Bronchial epithelial cell (primary cell): ENCODE data around the gene OR5A1. TPM values are rescaled to one million over a fixed set of nuclear protein-coding genes. Genes with fewer than 3 reads are reported as not detected.

Experiments used
- DNase-seq: peaks from one replicate; pipeline ENCODE4 v3.0.0-alpha.2; 2010; ENCODE audit warnings: low read depth
- FAIRE-seq: peaks from 2 replicates; lab custom pipeline; 2011; peaks lifted over from hg19 to GRCh38; lab: Jason Lieb, UNC
- H3K27me3 ChIP-seq: 2 replicates; pipeline ENCODE4 v1.5.1; 2011; ENCODE audit warnings: low read length; ENCODE audit not compliant: control insufficient read depth, insufficient read depth
- H3K36me3 ChIP-seq: 2 replicates; pipeline ENCODE4 v1.5.1; 2011; ENCODE audit warnings: low read length; ENCODE audit not compliant: control insufficient read depth, insufficient read depth
- H3K4me3 ChIP-seq: 2 replicates; pipeline ENCODE4 v1.5.1; 2011; ENCODE audit warnings: mild to moderate bottlenecking, low read depth, low read length, control low read depth
- total RNA-seq: library from RNA; depleted of rRNA; stranded (reverse); fragments of >200 nt; gene quantifications from 2 replicates; pipeline ENCODE4 v1.2.1, GENCODE V29; 2014
- TF ChIP-seq, protein P1 (sequence below): IDR thresholded peaks from 2 replicates; pipeline ENCODE4 v1.5.1; 2011; ENCODE audit warnings: mild to moderate bottlenecking, moderate library complexity, low read length, control low read depth, inconsistent platforms; ENCODE audit not compliant: insufficient read depth, severe bottlenecking

OR5A1 gene
- not detected in 2 replicates for total RNA-seq

DNA sequence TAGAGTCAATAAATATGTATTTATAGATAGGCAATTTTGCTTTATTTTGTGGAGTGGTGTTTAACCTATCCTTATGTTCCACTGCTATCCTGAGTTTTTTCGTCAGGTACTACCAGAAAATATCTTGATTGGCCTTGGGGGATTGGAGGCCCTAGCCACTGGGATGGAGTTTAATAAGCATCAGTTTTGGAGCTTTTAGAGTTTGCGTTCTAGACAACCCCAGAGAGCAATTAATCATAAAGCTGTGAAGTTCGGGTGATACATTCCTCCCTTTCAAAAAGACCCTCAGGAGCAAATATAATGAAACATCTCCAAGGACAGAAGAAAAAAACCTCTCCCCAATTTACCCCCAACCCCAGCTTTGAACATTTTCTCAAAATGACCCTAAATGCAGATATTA is at the start of gene OR5A1:
Gene OR5A1, plus strand, starts transcription at position 301 of the 400 bp plus-strand sequence. CDS start 6,700 bp downstream, outside the sequence.
- FAIRE-seq (no peak), DNase-seq (no peak)
- TF ChIP-seq, protein P1, sequence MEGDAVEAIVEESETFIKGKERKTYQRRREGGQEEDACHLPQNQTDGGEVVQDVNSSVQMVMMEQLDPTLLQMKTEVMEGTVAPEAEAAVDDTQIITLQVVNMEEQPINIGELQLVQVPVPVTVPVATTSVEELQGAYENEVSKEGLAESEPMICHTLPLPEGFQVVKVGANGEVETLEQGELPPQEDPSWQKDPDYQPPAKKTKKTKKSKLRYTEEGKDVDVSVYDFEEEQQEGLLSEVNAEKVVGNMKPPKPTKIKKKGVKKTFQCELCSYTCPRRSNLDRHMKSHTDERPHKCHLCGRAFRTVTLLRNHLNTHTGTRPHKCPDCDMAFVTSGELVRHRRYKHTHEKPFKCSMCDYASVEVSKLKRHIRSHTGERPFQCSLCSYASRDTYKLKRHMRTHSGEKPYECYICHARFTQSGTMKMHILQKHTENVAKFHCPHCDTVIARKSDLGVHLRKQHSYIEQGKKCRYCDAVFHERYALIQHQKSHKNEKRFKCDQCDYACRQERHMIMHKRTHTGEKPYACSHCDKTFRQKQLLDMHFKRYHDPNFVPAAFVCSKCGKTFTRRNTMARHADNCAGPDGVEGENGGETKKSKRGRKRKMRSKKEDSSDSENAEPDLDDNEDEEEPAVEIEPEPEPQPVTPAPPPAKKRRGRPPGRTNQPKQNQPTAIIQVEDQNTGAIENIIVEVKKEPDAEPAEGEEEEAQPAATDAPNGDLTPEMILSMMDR: no peak
- Histone ChIP-seq H3K36me3 (no peaks in the 10 kb centered on the region), H3K4me3 (no peak within 1 kb of the TSS), H3K27me3 (no peaks in the 10 kb centered on the region)

DNA sequence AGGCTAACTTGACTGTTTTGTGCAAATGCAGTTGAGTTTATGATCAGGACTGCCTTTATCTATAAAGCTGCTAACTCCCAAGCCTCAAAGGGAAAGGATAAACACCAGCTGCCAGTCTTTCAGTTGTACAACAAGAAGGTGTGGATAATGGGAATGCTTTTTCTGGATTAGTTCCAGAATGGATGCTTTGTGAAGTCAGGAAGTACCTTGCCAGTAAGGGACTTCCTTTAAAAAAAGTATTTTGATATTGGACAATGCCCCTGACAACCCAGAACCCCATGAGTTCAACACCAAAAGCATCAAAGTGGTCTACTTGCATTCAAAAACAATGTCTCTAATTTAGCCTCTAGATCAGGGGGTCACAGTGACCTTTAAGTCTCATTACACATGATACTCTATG is 42.1 kb upstream of the OR5A1 start:
- FAIRE-seq (no peak), DNase-seq (no peak)
- Histone ChIP-seq H3K4me3 (no peak overlapping the region), H3K27me3 (no peaks in the 10 kb centered on the region), H3K36me3 (no peaks in the 10 kb centered on the region)
- TF ChIP-seq, protein P1: no peak

DNA sequence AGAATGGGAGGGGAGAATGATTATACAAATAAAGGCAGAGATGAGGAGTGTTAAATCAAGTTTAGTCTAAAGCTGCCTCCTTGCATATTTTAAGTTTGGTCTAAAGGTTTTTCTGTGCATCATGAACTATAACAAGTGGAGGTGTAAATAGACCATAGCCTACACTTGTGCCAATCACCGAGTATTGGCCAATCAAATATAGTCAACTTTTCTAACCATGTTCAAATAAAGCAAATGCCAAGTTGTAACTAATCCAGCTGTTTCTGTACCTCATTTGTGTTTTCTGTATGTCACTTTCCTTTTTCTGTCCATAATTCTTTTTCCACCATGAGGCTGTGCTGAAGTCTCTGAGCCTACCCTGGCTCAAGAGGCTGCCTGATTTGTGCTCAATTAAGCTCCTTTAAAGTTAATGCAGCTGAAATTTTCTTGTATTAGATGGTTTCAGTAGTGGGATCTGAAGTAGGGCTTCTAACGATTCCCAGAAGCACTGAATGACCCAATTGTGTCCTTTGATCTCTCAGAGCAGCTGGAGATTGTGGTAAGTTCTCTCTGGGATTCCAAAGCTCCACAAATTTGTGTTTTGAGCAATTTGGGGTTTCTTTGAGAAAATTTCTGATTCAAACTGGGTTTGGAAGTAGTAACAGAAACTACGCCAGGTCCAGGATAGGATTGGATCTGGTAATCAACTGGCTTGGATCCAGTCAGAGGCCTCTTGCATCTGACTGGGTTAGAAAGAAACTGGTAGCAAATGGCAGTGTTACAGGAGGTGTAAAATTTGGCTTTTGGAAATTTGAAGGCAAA is 35.6 kb upstream of the OR5A1 start:
- Histone ChIP-seq H3K36me3 (no peaks in the 10 kb centered on the region), H3K4me3 (no peak overlapping the region), H3K27me3 (no peaks in the 10 kb centered on the region)
- DNase-seq: no peak
- no peak for FAIRE-seq
- TF ChIP-seq, protein P1: no peak

DNA sequence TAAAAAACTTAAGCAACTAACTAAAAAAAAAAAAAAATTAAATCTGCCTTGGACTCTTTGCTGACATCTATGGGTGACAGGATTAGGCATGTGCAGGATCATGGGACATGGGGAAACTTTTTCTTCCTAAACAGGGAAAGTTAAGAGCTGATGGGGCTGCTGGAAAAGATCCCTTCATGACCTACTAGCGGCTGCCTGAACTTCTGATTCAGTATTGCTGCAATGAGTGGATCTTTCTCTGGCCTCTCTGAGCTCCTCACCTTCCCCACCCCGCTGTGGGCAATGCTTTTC is 35.1 kb upstream of the OR5A1 start:
- no peak for FAIRE-seq
- H3K36me3 ChIP-seq: no peaks in the 10 kb centered on the region
- TF ChIP-seq, protein P1: no peak
- H3K27me3 ChIP-seq: no peaks in the 10 kb centered on the region
- H3K4me3 ChIP-seq: no peak overlapping the region
- no peak for DNase-seq

DNA sequence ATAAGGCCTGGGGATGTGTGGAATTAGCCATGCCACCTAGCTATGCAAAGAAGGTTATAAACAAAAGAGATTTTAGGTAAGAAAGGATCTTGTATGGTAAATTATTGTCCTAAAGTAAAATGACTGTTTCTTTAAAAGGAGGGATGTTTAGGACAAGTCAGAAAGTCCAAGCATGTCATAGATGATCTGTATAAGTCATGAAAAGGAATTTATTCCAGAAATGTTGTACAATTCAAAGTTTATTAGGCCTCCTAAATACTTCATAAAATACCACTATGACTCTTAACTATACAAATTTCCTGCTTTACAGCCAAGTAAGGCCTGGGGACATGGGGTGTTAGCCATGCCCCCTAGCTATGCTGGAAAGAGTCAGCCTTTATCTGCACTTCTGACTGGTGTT is 32.7 kb upstream of the OR5A1 start:
- FAIRE-seq (no peak), DNase-seq (no peak)
- TF ChIP-seq, protein P1: no peak
- Histone ChIP-seq H3K36me3 (no peaks in the 10 kb centered on the region), H3K27me3 (no peaks in the 10 kb centered on the region), H3K4me3 (no peak overlapping the region)

DNA sequence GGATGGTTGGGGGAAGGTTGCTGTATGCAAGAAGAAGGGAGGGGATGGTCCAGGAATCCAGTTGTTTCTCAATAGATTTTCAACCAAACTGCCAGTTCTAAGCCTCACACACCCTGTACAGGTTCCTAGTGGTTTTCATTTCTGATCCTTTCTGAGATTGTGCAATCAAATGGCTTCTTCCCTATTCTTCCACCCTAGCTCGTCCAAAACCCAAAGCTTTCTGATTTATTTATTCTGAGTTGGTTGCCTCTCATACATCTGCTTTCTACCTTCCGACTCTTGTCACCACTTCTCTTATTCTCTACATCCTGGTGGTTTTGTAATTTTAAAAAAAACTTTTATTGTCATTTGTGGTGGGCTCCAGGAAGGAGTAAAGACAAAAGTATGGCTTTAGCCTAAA is 22.6 kb upstream of the OR5A1 start:
- no peaks in the 10 kb centered on the region for H3K36me3 ChIP-seq
- TF ChIP-seq, protein P1: no peak
- DNase-seq (no peak), FAIRE-seq (no peak)
- no peaks in the 10 kb centered on the region for H3K27me3 ChIP-seq
- no peak overlapping the region for H3K4me3 ChIP-seq
